SJCRH30 (cell line): ENCODE results near the gene ELP4. TPM values are rescaled to one million over a fixed set of nuclear protein-coding genes. Genes with fewer than 3 reads are reported as not detected.
A peak's percentile ranks its signal among the peaks of the same experiment; 100 is the strongest.
"Not testable (repeated sequence)": the region's sequence is repeated elsewhere in the genome, so short reads cannot be mapped to it uniquely, and the experiment has no call there.

Source experiments
- DNase-seq, 2 experiments: peaks; one replicate each; pipeline ENCODE4 v3.0.0-alpha.2; 2015 to 2020
- H3K27ac ChIP-seq: fragments of 250-450 bp; sonication (Bioruptor Pico); 2 replicates; pipeline ENCODE4 v1.5.1; 2020; ENCODE audit warnings: mild to moderate bottlenecking, moderate library complexity
- H3K27me3 ChIP-seq: fragments of 250-450 bp; sonication (Bioruptor Pico); 2 replicates; pipeline ENCODE4 v1.5.1; 2020; ENCODE audit warnings: mild to moderate bottlenecking, moderate library complexity
- H3K36me3 ChIP-seq: fragments of 250-450 bp; sonication (Bioruptor Pico); 2 replicates; pipeline ENCODE4 v1.5.1; 2020; ENCODE audit warnings: mild to moderate bottlenecking, moderate library complexity
- H3K4me1 ChIP-seq: fragments of 250-450 bp; sonication (Bioruptor Pico); 2 replicates; pipeline ENCODE4 v1.5.1; 2020; ENCODE audit warnings: mild to moderate bottlenecking, moderate library complexity
- H3K4me3 ChIP-seq: fragments of 250-450 bp; sonication (Bioruptor Pico); 2 replicates; pipeline ENCODE4 v1.5.1; 2020; ENCODE audit warnings: mild to moderate bottlenecking, moderate library complexity
- H3K9me3 ChIP-seq: fragments of 250-450 bp; sonication (Bioruptor Pico); replicated peaks from 2 replicates; pipeline ENCODE4 v1.5.1; 2020; ENCODE audit warnings: mild to moderate bottlenecking, moderate library complexity
- total RNA-seq: library from RNA; depleted of rRNA; stranded (reverse); fragments of >200 nt; shearing (Covaris generic); gene quantifications from 2 replicates; pipeline ENCODE4 v1.2.3, GENCODE V29; 2014

The ELP4 gene
- total RNA-seq, 1 experiment from 2014 or later: 21.6 TPM

GRCh38 chr11:31509051-31509428, 527 bp upstream of the ELP4 start:
- no peaks in the 10 kb centered on the region for H3K9me3 ChIP-seq
- H3K27ac ChIP-seq: peak overlapping the region; percentile 78
- H3K4me3 ChIP-seq: peak overlapping the region; percentile 81
- no peak for DNase-seq
- H3K4me1 ChIP-seq: peaks cover 5% of the 10 kb centered on the region; the same call in 1 of the 2 replicates
- H3K36me3 ChIP-seq: peaks cover 1% of the 10 kb centered on the region; the same call in 1 of the 2 replicates
- no peaks in the 10 kb centered on the region for H3K27me3 ChIP-seq

GRCh38 chr11:31512117-31512516, 2.5 kb downstream of the ELP4 start:
- H3K27ac ChIP-seq: no peak overlapping the region
- no peaks in the 10 kb centered on the region for H3K36me3 ChIP-seq
- H3K9me3 ChIP-seq: no peaks in the 10 kb centered on the region
- no peaks in the 10 kb centered on the region for H3K27me3 ChIP-seq
- H3K4me1 ChIP-seq: peaks cover 5% of the 10 kb centered on the region; the same call in 1 of the 2 replicates
- no peak for DNase-seq
- H3K4me3 ChIP-seq: no peak overlapping the region

GRCh38 chr11:31521497-31522150, 12.1 kb downstream of the ELP4 start:
- no peaks in the 10 kb centered on the region for H3K9me3 ChIP-seq
- H3K36me3 ChIP-seq: no peaks in the 10 kb centered on the region
- H3K4me3 ChIP-seq: no peak overlapping the region
- H3K27ac ChIP-seq: no peak overlapping the region
- DNase-seq: no peak
- H3K4me1 ChIP-seq: no peaks in the 10 kb centered on the region
- no peaks in the 10 kb centered on the region for H3K27me3 ChIP-seq

GRCh38 chr11:31529189-31529588, 19.6 kb downstream of the ELP4 start:
- H3K36me3 ChIP-seq: no peaks in the 10 kb centered on the region
- H3K9me3 ChIP-seq: no peaks in the 10 kb centered on the region
- no peaks in the 10 kb centered on the region for H3K4me1 ChIP-seq
- H3K27me3 ChIP-seq: no peaks in the 10 kb centered on the region
- no peak overlapping the region for H3K27ac ChIP-seq
- H3K4me3 ChIP-seq: no peak overlapping the region
- DNase-seq: no peak

GRCh38 chr11:31529701-31530100, 20.1 kb downstream of the ELP4 start:
- Histone ChIP-seq H3K27ac (no peak overlapping the region), H3K27me3 (no peaks in the 10 kb centered on the region), H3K4me3 (no peak overlapping the region), H3K4me1 (no peaks in the 10 kb centered on the region), H3K9me3 (no peaks in the 10 kb centered on the region), H3K36me3 (no peaks in the 10 kb centered on the region)
- no peak for DNase-seq

GRCh38 chr11:31531293-31531692, 21.7 kb downstream of the ELP4 start:
- Histone ChIP-seq H3K27me3 (no peaks in the 10 kb centered on the region), H3K4me1 (no peaks in the 10 kb centered on the region), H3K27ac (no peak overlapping the region), H3K4me3 (no peak overlapping the region), H3K36me3 (no peaks in the 10 kb centered on the region), H3K9me3 (no peaks in the 10 kb centered on the region)
- no peak for DNase-seq

- Histone ChIP-seq H3K4me1 (no peaks in the 10 kb centered on the region), H3K27ac (no peak overlapping the region), H3K36me3 (no peaks in the 10 kb centered on the region), H3K27me3 (no peaks in the 10 kb centered on the region), H3K4me3 (no peak overlapping the region), H3K9me3 (no peaks in the 10 kb centered on the region)
- DNase-seq: no peak
Measured at GRCh38 chr11:31535479-31535878, 25.9 kb downstream of the ELP4 start.

GRCh38 chr11:31542862-31543261, 33.3 kb downstream of the ELP4 start:
- Histone ChIP-seq H3K27me3 (no peaks in the 10 kb centered on the region), H3K36me3 (peaks cover 10% of the 10 kb centered on the region), H3K4me3 (no peak overlapping the region), H3K9me3 (no peaks in the 10 kb centered on the region), H3K4me1 (no peaks in the 10 kb centered on the region), H3K27ac (no peak overlapping the region)
- DNase-seq: no peak

GRCh38 chr11:31555938-31556337, 46.4 kb downstream of the ELP4 start:
- Histone ChIP-seq H3K27me3 (no peaks in the 10 kb centered on the region), H3K27ac (no peak overlapping the region), H3K4me3 (no peak overlapping the region), H3K4me1 (no peaks in the 10 kb centered on the region), H3K9me3 (no peaks in the 10 kb centered on the region), H3K36me3 (no peaks in the 10 kb centered on the region)
- DNase-seq: no peak

- no peaks in the 10 kb centered on the region for H3K4me1 ChIP-seq
- no peak for DNase-seq
- H3K27ac ChIP-seq: no peak overlapping the region
- no peaks in the 10 kb centered on the region for H3K27me3 ChIP-seq
- H3K4me3 ChIP-seq: no peak overlapping the region
- H3K9me3 ChIP-seq: no peaks in the 10 kb centered on the region
- no peaks in the 10 kb centered on the region for H3K36me3 ChIP-seq
Measured at GRCh38 chr11:31558001-31558400, 48.4 kb downstream of the ELP4 start.

GRCh38 chr11:31560842-31561476, 51.4 kb downstream of the ELP4 start:
- no peaks in the 10 kb centered on the region for H3K9me3 ChIP-seq
- no peak for DNase-seq

GRCh38 chr11:31564517-31564916, 55.0 kb downstream of the ELP4 start:
- H3K27me3 ChIP-seq, H3K4me1 ChIP-seq, H3K36me3 ChIP-seq: not testable (repeated sequence)

More at GRCh38 chr11:31560842-31561476, 51.4 kb downstream of the ELP4 start:
- H3K4me3 ChIP-seq: no peak overlapping the region
- H3K27me3 ChIP-seq: no peaks in the 10 kb centered on the region
- H3K4me1 ChIP-seq: no peaks in the 10 kb centered on the region
- no peaks in the 10 kb centered on the region for H3K36me3 ChIP-seq
- no peak overlapping the region for H3K27ac ChIP-seq

GRCh38 chr11:31574133-31574532, 64.6 kb downstream of the ELP4 start:
- H3K27ac ChIP-seq, H3K4me1 ChIP-seq, H3K36me3 ChIP-seq, H3K4me3 ChIP-seq, H3K27me3 ChIP-seq, H3K9me3 ChIP-seq, DNase-seq: not testable (repeated sequence)

More at GRCh38 chr11:31564517-31564916, 55.0 kb downstream of the ELP4 start:
- not testable (repeated sequence) for DNase-seq, H3K27ac ChIP-seq, H3K4me3 ChIP-seq, H3K9me3 ChIP-seq

- H3K36me3 ChIP-seq, DNase-seq, H3K4me3 ChIP-seq, H3K27me3 ChIP-seq, H3K4me1 ChIP-seq, H3K27ac ChIP-seq, H3K9me3 ChIP-seq: not testable (repeated sequence)
Measured at GRCh38 chr11:31575764-31576163, 66.2 kb downstream of the ELP4 start.

- H3K4me3 ChIP-seq, H3K36me3 ChIP-seq, H3K9me3 ChIP-seq, DNase-seq, H3K27me3 ChIP-seq, H3K27ac ChIP-seq, H3K4me1 ChIP-seq: not testable (repeated sequence)
Measured at GRCh38 chr11:31579412-31579811, 69.8 kb downstream of the ELP4 start.

GRCh38 chr11:31582697-31583096, 73.1 kb downstream of the ELP4 start:
- Histone ChIP-seq H3K9me3 (no peaks in the 10 kb centered on the region), H3K4me3 (no peak overlapping the region), H3K4me1 (no peaks in the 10 kb centered on the region)

More at GRCh38 chr11:31582697-31583096, 73.1 kb downstream of the ELP4 start:
- DNase-seq: no peak
- H3K36me3 ChIP-seq: no peaks in the 10 kb centered on the region
- H3K27me3 ChIP-seq: no peaks in the 10 kb centered on the region
- no peak overlapping the region for H3K27ac ChIP-seq
